Vagina (tissue), 2 donors: Measurements from ENCODE around the gene CHST5. TPM values are rescaled to one million over a fixed set of nuclear protein-coding genes. Genes with fewer than 3 reads are reported as not detected.
"Not testable (repeated sequence)": the region's sequence is repeated elsewhere in the genome, so short reads cannot be mapped to it uniquely, and the experiment has no call there.

ENCODE experiments used
- DNase-seq, 2 donors: peaks; one replicate each; pipeline ENCODE4 v3.0.0-alpha.2; 2017; ENCODE audit errors: extremely low spot score in 2 of 2
- H3K27ac ChIP-seq: fragments of 200-600 bp; sonication (generic); one replicate; pipeline ENCODE4 v1.5.1; 2019
- H3K27me3 ChIP-seq: fragments of 200-600 bp; sonication (generic); one replicate; pipeline ENCODE4 v1.5.1; 2019
- H3K36me3 ChIP-seq, 2 donors: fragments of 200-600 bp; sonication (generic); one replicate each; pipeline ENCODE4 v1.5.1; 2017 to 2019
- H3K4me1 ChIP-seq: fragments of 200-600 bp; sonication (generic); one replicate; pipeline ENCODE4 v1.5.1; 2019
- H3K4me3 ChIP-seq, 2 donors: fragments of 200-600 bp; sonication (generic); 1 replicate in 1 of 2; 2 replicates in 1 of 2; pipeline ENCODE4 v1.5.1; 2016 to 2019
- H3K9me3 ChIP-seq: fragments of 200-600 bp; sonication (generic); one replicate; pipeline ENCODE4 v1.5.1; 2019
- CTCF ChIP-seq, 3 experiments: fragments of 450-650 bp in 2 of 3; fragments of 200-600 bp in 1 of 3; sonication (generic) in 1 of 3; IDR thresholded peaks; one replicate each; pipeline ENCODE4 v1.5.1; 2017 to 2019; ENCODE audit warnings: antibody characterized with exemption in 3 of 3, mild to moderate bottlenecking in 2 of 3, moderate library complexity in 2 of 3
- POLR2A ChIP-seq, 2 donors: fragments of 450-650 bp; IDR thresholded peaks; one replicate each; pipeline ENCODE4 v1.6.1; 2017; ENCODE audit warnings: antibody characterized with exemption in 2 of 2, mild to moderate bottlenecking in 2 of 2, moderate library complexity in 2 of 2
- POLR2AphosphoS5 ChIP-seq, 2 donors: sonication (generic); formaldehyde crosslinking; IDR thresholded peaks; one replicate each; pipeline ENCODE4 v1.9.0; 2017; ENCODE audit warnings: antibody characterized with exemption in 2 of 2, mild to moderate bottlenecking in 2 of 2, low read depth in 1 of 2; ENCODE audit not compliant: insufficient read depth in 1 of 2
- intact Hi-C: fragments of 100-400 bp; cut with DNase I; formaldehyde crosslinking; loops from one replicate; pipeline ENCODE4 v1.15.1; 2023
- total RNA-seq: library from RNA; depleted of rRNA; stranded (reverse); fragments of >200 nt; gene quantifications from one replicate; pipeline ENCODE4 v1.2.3, GENCODE V29; 2016

Gene CHST5
- total RNA-seq, 1 donor from 2014 or later, result not detected

DNA sequence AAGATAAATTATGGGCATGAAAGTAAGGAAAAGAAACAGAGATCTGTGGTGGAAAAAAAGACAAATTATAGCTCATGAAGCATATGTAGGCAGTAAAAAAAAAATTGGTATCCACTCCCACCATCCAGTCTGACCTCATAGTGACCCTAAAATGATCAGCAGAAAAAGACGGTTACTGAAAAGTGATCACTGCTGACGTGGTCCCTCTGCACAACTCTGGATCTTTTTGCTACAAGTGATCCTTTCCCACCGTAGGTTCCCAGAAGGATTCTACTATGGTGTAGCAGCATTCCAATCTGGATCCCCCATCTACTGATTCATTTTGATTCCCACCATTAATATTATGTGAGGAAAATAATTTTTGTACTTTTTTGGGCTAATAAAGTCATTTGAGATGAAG lies 29.8 kb downstream of the CHST5 start:
- Histone ChIP-seq H3K4me1 (peaks cover 5% of the 10 kb centered on the region), H3K9me3 (no peaks in the 10 kb centered on the region), H3K4me3 (no peak overlapping the region), H3K27ac (no peak overlapping the region), H3K36me3 (no peaks in the 10 kb centered on the region), H3K27me3 (no peaks in the 10 kb centered on the region)
- TF ChIP-seq POLR2A (IDR thresholded peaks at IDR 0.05) (no peak), POLR2AphosphoS5 (IDR thresholded peaks at IDR 0.05; ENCODE audit: insufficient read depth in 1 of 2, low read depth in 1 of 2) (no peak), CTCF (IDR thresholded peaks at IDR 0.05) (no peak)
- DNase-seq, result no peak
- intact Hi-C loops, result no loop called here

DNA sequence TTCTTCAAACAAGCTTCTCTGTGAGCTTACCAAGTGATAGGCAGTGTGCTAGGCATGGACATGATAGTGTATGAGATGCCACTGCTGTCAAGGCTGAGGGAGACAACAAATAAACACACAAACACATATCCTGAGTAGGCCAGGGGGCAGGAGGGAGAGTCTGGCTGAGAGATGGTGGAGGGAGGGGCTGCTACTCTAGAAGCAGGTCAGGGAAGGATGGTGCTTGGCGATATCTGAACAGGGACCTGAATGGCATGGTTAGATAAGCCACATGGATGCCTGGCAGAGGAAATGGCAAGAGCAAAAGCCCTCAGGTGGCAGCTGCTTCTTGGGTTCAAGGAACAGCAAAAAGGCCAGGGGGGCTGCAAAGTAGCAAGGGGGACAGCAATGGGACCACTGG lies 32.1 kb downstream of the CHST5 start:
- intact Hi-C loops, result no loop called here
- H3K4me1 ChIP-seq, result peaks cover 5% of the 10 kb centered on the region
- H3K36me3 ChIP-seq, result no peaks in the 10 kb centered on the region
- no peak overlapping the region for H3K27ac ChIP-seq
- TF ChIP-seq POLR2A (IDR thresholded peaks at IDR 0.05), result no peak
- no peak for TF ChIP-seq CTCF (IDR thresholded peaks at IDR 0.05)
- TF ChIP-seq POLR2AphosphoS5 (IDR thresholded peaks at IDR 0.05; ENCODE audit: insufficient read depth in 1 of 2, low read depth in 1 of 2), result no peak
- H3K9me3 ChIP-seq, result no peaks in the 10 kb centered on the region
- no peaks in the 10 kb centered on the region for H3K27me3 ChIP-seq
- no peak overlapping the region for H3K4me3 ChIP-seq
- no peak for DNase-seq

DNA sequence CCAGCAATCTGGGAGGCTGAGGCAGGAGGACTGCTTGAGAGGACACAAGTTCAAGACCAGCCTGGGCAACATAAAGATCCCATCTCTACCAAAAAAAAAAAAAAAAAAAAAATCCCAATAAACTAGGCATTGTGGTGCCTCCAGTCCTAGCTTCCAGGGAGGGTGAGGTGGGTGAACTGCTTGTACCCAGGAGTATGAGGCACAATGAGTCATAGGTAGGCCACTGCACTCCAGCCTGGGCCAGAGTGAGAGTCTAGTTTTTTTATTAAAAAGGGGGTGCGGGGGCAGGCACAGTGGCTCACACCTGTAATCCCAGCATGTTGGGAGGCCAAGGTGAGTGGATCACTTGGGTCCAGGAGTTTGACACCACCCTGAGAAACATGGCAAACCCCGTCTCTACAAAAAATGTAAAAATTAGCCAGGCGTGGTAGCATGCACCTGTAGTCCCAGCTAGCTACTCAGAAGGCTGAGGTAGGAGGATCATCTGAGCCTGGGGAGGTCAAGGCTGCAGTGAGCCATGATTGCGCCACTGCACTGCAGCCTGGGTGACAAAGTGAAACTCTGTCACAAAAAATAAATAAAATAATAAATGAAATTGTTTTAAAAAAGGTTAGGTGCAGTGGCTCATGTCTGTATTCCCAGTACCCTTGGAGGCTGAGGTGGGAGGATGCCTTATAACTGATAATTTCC lies 32.8 kb downstream of the CHST5 start:
- intact Hi-C loops, result no loop called here
- H3K4me1 ChIP-seq, result peaks cover 5% of the 10 kb centered on the region
- no peaks in the 10 kb centered on the region for H3K9me3 ChIP-seq
- DNase-seq, result no peak
- no peaks in the 10 kb centered on the region for H3K36me3 ChIP-seq
- no peak overlapping the region for H3K4me3 ChIP-seq
- H3K27me3 ChIP-seq, result no peaks in the 10 kb centered on the region
- TF ChIP-seq POLR2AphosphoS5 (IDR thresholded peaks at IDR 0.05; ENCODE audit: insufficient read depth in 1 of 2, low read depth in 1 of 2) (no peak), CTCF (IDR thresholded peaks at IDR 0.05) (no peak), POLR2A (IDR thresholded peaks at IDR 0.05) (no peak)
- H3K27ac ChIP-seq, result no peak overlapping the region

- H3K4me3 ChIP-seq, H3K27me3 ChIP-seq, DNase-seq, H3K36me3 ChIP-seq, H3K4me1 ChIP-seq, H3K27ac ChIP-seq, H3K9me3 ChIP-seq, intact Hi-C loops: not testable (repeated sequence)
These were observed 34.1 kb downstream of the CHST5 start for GRCh38 chr16:75501820-75502219.

DNA sequence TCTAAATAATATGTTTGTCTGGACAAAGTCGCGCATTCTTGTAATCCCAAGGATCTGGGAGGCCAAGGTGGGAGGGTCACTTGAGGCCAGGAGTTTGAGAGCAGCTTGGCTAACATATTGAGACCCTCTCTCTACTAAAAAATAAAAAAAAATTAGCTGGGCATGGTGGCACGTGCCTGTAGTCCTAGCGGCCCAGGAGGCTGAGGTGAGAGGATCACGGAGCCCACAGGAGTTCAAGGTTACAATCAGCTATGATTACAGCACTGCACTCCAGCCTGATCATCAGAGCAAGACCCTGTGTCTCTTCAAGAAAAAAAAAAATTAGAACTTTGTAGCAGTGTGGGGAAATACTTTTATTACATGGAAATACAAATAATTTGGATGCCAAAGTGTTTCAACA lies 34.5 kb downstream of the CHST5 start:
- H3K4me1 ChIP-seq, result peaks cover 4% of the 10 kb centered on the region
- H3K27me3 ChIP-seq, result no peaks in the 10 kb centered on the region
- no peak overlapping the region for H3K4me3 ChIP-seq
- no peak for TF ChIP-seq POLR2AphosphoS5 (IDR thresholded peaks at IDR 0.05; ENCODE audit: insufficient read depth in 1 of 2, low read depth in 1 of 2)
- TF ChIP-seq CTCF (IDR thresholded peaks at IDR 0.05), result no peak
- TF ChIP-seq POLR2A (IDR thresholded peaks at IDR 0.05), result no peak
- H3K9me3 ChIP-seq, result no peaks in the 10 kb centered on the region
- no peak for DNase-seq
- H3K27ac ChIP-seq, result no peak overlapping the region
- intact Hi-C loops, result no loop called here
- no peaks in the 10 kb centered on the region for H3K36me3 ChIP-seq

DNA sequence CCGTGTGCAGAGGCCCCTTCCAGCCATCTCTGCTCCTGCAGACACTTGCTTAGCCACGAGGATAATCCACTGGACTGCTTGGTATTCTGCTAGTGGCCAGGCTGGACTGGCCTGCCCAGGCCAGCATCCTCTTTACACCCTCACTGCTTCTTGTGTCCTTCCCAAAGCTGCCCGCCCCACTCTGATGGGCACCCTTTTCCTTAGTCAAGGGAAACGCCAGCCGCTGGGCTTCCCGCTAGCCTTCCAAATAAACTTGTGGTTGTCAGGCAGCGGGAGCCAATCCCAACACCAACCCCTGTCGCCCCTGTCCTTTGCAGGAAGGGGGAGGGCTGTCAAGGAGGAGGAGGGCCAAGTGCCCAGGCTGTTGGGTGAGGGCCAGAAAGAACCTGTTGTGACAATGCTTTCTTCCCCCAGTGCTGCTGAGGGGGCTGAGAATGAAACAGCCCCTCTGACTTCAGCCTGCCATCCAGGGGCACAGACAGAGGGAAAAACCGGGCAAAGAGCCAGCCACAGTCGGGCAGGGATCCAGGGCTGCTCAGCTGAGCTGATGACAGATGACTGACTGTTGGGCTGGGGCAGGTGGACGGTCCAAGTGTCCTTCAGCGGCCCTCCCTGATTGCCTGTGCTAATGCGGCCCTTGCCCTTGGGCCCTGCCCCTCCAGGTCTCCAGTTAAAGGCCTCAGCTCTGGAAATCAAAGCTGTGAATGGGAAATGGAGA lies 37.1 kb downstream of the CHST5 start:
- H3K27me3 ChIP-seq, H3K27ac ChIP-seq, intact Hi-C loops, H3K4me3 ChIP-seq, H3K36me3 ChIP-seq, H3K9me3 ChIP-seq, DNase-seq: not testable (repeated sequence)
- peaks cover 12% of the 10 kb centered on the region for H3K4me1 ChIP-seq
